Measurements from ENCODE around the gene SLC2A4.

The SLC2A4 gene

GRCh38 chr17:7246779-7247178 is 34.7 kb upstream of the SLC2A4 start:
- H2AFZ ChIP-seq (ENCODE audit: low read depth, low read length, severe bottlenecking) = no peak overlapping the region
- no peaks in the 10 kb centered on the region for H4K20me1 ChIP-seq (ENCODE audit: low read depth, low read length)
- H3F3A ChIP-seq (ENCODE audit: insufficient read depth) = peaks cover 24% of the 10 kb centered on the region
- H3K9me3 ChIP-seq (ENCODE audit: insufficient read depth, low read length) = no peaks in the 10 kb centered on the region
- no peaks in the 10 kb centered on the region for H3K9me2 ChIP-seq (replicated peaks; ENCODE audit: insufficient read depth, low read length)
- no peak overlapping the region for H3K4me3 ChIP-seq (ENCODE audit: insufficient read depth, low read length, poor library complexity, severe bottlenecking)
- no peaks in the 10 kb centered on the region for H3K27me3 ChIP-seq (ENCODE audit: low read length)
- TF ChIP-seq EZH2phosphoT487 (conservative IDR thresholded peaks at IDR 0.05; ENCODE audit: low read length) (no peak), CTCF (IDR thresholded peaks at IDR 0.05; ENCODE audit: insufficient read depth, low read length, poor library complexity, severe bottlenecking) (no peak)
- no peak overlapping the region for H3K4me2 ChIP-seq (ENCODE audit: low read depth, low read length, poor library complexity, severe bottlenecking)
- H3K27ac ChIP-seq (ENCODE audit: low read depth, low read length) = no peak overlapping the region
- H3K79me2 ChIP-seq (ENCODE audit: insufficient read depth, low read length) = peaks cover 56% of the 10 kb centered on the region
- no peak overlapping the region for H3K9ac ChIP-seq (ENCODE audit: low read length)
- H3K36me3 ChIP-seq (ENCODE audit: low read length) = no peaks in the 10 kb centered on the region; the same call in 1 of the 2 replicates

DNA sequence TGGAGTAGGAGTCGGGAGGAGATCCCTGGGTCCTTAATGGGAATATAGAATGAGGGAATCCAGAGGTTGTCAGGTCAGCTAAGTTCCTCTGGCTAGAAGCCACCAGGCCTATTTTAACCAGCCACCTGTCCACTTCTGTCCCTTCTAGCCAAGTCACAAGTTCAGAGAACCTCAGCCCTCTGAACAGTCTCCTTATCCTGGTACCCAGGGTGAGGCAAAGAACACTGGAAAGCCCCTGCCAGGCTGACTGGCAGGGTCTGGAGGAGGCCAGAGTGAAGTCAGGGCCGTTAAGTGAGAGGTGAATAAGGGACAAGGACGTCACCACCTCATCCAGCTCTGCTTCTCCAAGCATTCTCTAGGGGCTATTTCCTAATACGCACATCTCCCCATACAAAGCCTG is 32.7 kb upstream of the SLC2A4 start:
- Histone ChIP-seq H3K9me2 (replicated peaks; ENCODE audit: insufficient read depth, low read length) (no peaks in the 10 kb centered on the region), H3K79me2 (ENCODE audit: insufficient read depth, low read length) (peaks cover 60% of the 10 kb centered on the region), H3F3A (ENCODE audit: insufficient read depth) (peaks cover 16% of the 10 kb centered on the region), H3K27me3 (ENCODE audit: low read length) (no peaks in the 10 kb centered on the region), H3K27ac (ENCODE audit: low read depth, low read length) (no peak overlapping the region), H3K36me3 (ENCODE audit: low read length) (no peaks in the 10 kb centered on the region; the same call in 1 of the 2 replicates), H3K4me3 (ENCODE audit: insufficient read depth, low read length, poor library complexity, severe bottlenecking) (no peak overlapping the region), H3K9ac (ENCODE audit: low read length) (0 out of 2 replicates have a peak overlapping the region, but pooled peaks have one; percentile 99), H3K9me3 (ENCODE audit: insufficient read depth, low read length) (no peaks in the 10 kb centered on the region), H2AFZ (ENCODE audit: low read depth, low read length, severe bottlenecking) (no peak overlapping the region), H4K20me1 (ENCODE audit: low read depth, low read length) (no peaks in the 10 kb centered on the region), H3K4me2 (ENCODE audit: low read depth, low read length, poor library complexity, severe bottlenecking) (peak overlapping the region; percentile 77)
- no peak for TF ChIP-seq CTCF (IDR thresholded peaks at IDR 0.05; ENCODE audit: insufficient read depth, low read length, poor library complexity, severe bottlenecking)
- TF ChIP-seq EZH2phosphoT487 (conservative IDR thresholded peaks at IDR 0.05; ENCODE audit: low read length) = no peak

DNA sequence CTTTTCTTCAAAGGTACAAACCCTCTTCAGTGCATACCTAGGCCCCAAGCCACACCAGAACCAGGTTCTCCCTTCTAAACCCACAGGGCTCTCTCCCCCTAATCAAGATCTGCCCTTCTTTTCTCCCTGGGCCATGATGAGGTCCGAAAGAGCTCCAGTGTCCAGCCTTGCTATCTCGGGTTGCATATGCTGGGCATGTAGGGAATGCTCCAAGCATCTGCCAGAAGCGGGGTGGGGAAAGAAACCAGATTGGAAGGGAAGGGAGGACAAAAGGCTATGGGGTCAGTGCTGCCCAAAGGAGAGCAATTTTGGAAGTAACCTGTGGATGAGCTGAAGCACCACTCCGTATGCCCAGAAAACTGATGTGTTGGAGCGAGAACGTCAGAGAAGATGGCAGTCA is 32.3 kb upstream of the SLC2A4 start:
- Histone ChIP-seq H4K20me1 (ENCODE audit: low read depth, low read length) (no peaks in the 10 kb centered on the region), H3K27me3 (ENCODE audit: low read length) (no peaks in the 10 kb centered on the region), H3K36me3 (ENCODE audit: low read length) (no peaks in the 10 kb centered on the region; the same call in 1 of the 2 replicates), H3K9me3 (ENCODE audit: insufficient read depth, low read length) (no peaks in the 10 kb centered on the region), H3K4me3 (ENCODE audit: insufficient read depth, low read length, poor library complexity, severe bottlenecking) (no peak overlapping the region), H3F3A (ENCODE audit: insufficient read depth) (peaks cover 15% of the 10 kb centered on the region), H3K79me2 (ENCODE audit: insufficient read depth, low read length) (peaks cover 63% of the 10 kb centered on the region), H3K4me2 (ENCODE audit: low read depth, low read length, poor library complexity, severe bottlenecking) (peak overlapping the region; percentile 77), H3K27ac (ENCODE audit: low read depth, low read length) (no peak overlapping the region), H3K9ac (ENCODE audit: low read length) (peak overlapping the region; percentile 99), H2AFZ (ENCODE audit: low read depth, low read length, severe bottlenecking) (no peak overlapping the region), H3K9me2 (replicated peaks; ENCODE audit: insufficient read depth, low read length) (no peaks in the 10 kb centered on the region)
- no peak for TF ChIP-seq CTCF (IDR thresholded peaks at IDR 0.05; ENCODE audit: insufficient read depth, low read length, poor library complexity, severe bottlenecking)
- no peak for TF ChIP-seq EZH2phosphoT487 (conservative IDR thresholded peaks at IDR 0.05; ENCODE audit: low read length)

Data from SU-DHL-6 (cell line).